Fibroblast of villous mesenchyme (primary cell): Measurements from ENCODE around the gene UNK. TPM values are rescaled to one million over a fixed set of nuclear protein-coding genes. Genes with fewer than 3 reads are reported as not detected.
"Not testable (repeated sequence)": the region's sequence is repeated elsewhere in the genome, so short reads cannot be mapped to it uniquely, and the experiment has no call there.

ENCODE experiments used
- DNase-seq: peaks from one replicate; pipeline ENCODE4 v3.0.0-alpha.2; 2010; ENCODE audit warnings: low read depth
- H3K4me3 ChIP-seq: 2 replicates; pipeline ENCODE4 v1.5.1; 2011; ENCODE audit warnings: low read depth, mild to moderate bottlenecking, low read length
- CTCF ChIP-seq: IDR thresholded peaks from 2 replicates; pipeline ENCODE4 v1.5.1; 2012; ENCODE audit warnings: low read depth, mild to moderate bottlenecking, low read length; ENCODE audit not compliant: insufficient read depth
- total RNA-seq: library from RNA; depleted of rRNA; stranded (reverse); fragments of >200 nt; gene quantifications from 2 replicates; pipeline ENCODE4 v1.2.3, GENCODE V29; 2012

The UNK gene
- total RNA-seq, 1 donor = 19.9 TPM

DNA sequence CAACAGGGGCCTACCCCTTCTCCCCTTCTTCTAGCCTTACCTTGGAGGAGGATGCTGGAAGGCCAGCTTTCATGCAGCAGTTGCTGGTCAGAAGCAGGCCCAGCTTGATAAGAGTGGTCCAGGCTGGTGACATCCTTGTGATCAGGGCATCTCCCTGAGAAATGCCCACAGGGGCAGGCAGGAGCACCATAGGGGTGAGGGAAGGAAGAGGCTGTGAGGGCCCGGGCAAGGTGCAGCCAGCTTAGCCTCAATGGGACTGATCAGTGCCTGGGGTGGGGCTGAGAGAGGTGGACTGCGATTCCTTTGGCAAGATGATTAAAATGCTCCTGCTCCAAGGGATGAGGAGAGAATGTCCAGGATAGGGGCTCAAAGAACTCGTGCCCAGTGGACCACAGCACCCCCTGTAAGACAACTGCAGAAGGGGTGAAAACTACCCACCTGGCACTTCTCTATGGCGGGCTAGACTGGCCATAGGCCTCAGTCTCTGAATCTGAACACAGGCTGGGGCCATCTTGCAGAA, 10.1 kb upstream of the UNK start:
- no peak for TF ChIP-seq CTCF

GRCh38 chr17:75774991-75775668, 9.5 kb upstream of the UNK start:
- H3K4me3 ChIP-seq = no peak overlapping the region
- no peak for TF ChIP-seq CTCF
- no peak for DNase-seq

More for the DNA sequence above, 10.1 kb upstream of the UNK start:
- DNase-seq = no peak
- H3K4me3 ChIP-seq = no peak overlapping the region

DNA sequence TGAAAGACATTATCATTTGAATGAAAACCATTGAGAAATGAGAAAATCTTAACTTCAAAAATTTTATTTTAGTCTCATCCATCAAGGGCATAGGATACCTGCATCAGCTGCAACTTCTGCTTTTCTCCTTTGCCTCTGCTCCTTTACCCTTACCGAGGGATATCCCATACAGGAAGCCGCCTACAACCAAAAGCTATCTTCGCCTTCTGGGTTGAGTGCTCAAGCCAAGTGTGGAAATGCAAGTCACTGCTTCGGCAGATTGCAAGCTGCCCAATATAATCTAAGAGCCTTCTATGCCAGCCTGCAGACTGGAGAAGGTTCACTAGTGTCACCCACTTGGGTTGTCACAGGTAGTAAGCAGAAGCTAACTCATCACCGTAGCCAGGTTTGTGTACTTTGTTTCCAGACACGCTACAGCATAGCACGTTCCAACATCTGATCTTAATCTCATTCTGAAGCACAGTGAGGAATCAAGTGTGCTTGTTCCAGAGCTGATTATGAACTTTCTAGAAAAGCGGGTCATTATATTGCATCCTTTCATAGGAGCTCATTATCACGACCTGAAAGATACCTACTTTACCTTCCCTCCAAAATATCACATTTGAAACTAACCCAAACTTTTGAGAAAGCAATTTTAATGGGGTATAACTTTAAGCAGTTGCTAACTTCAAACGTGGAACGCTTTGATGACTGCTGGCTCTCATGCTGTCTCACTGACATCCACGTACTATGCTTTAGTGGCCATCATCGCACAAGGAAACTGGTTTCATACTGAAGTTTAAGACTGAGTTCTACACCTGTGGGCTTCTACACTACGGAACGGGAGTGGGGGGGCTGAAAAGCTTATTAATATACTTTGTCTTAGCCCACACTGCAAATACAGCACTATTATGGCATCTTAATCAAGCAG, 8.0 kb upstream of the UNK start:
- DNase-seq = no peak
- TF ChIP-seq CTCF = no peak
- H3K4me3 ChIP-seq = peak overlapping the region; percentile 94

- no peak for DNase-seq
- peak overlapping the region; percentile 94 for H3K4me3 ChIP-seq
- TF ChIP-seq CTCF = no peak
Measured at GRCh38 chr17:75777296-75777922, 7.2 kb upstream of the UNK start.

- H3K4me3 ChIP-seq = peak overlapping the region; percentile 94
- DNase-seq = not testable (repeated sequence)
Measured at GRCh38 chr17:75778066-75778860, 6.3 kb upstream of the UNK start.

- TF ChIP-seq CTCF = peak; percentile 51
- no peak for DNase-seq
- H3K4me3 ChIP-seq = peak overlapping the region; percentile 94
Measured at GRCh38 chr17:75778861-75779249, 5.8 kb upstream of the UNK start.
